ENCODE data around the gene SMYD3. TPM values are rescaled to one million over a fixed set of nuclear protein-coding genes. Genes with fewer than 3 reads are reported as not detected.
"Not testable (repeated sequence)": the region's sequence is repeated elsewhere in the genome, so short reads cannot be mapped to it uniquely, and the experiment has no call there.

Gene SMYD3
- total RNA-seq, 3 donors from 2014 or later (not counting 1 experiment from before 2014, with no cell fraction given), result 43.6 to 48.0 (median 46.1) TPM

- no peaks in the 10 kb centered on the region for H3K36me3 Mint-ChIP-seq
- no peak for ATAC-seq
- no peaks in the 10 kb centered on the region for H3K9me3 Mint-ChIP-seq
- no peak for TF ChIP-seq CTCF (IDR thresholded peaks at IDR 0.05)
- Histone ChIP-seq H3K36me3 (ENCODE audit: control insufficient read depth, insufficient read depth, low read length) (no peaks in the 10 kb centered on the region), H3K27ac (ENCODE audit: low read length) (no peak overlapping the region), H3K9me3 (ENCODE audit: control insufficient read depth, insufficient read depth, low read length) (no peaks in the 10 kb centered on the region), H3K4me1 (ENCODE audit: control insufficient read depth, insufficient read depth, low read length) (peaks cover 4% of the 10 kb centered on the region), H3K27me3 (ENCODE audit: control insufficient read depth, insufficient read depth, low read length) (no peaks in the 10 kb centered on the region), H3K4me3 (ENCODE audit: low read length) (no peak overlapping the region)
- 98% methylated on average over 5 of the region's 5 CpGs for WGBS (ENCODE audit: insufficient coverage)
- H3K4me3 Mint-ChIP-seq, result no peak overlapping the region
- DNase-seq, result no peak
- H3K27ac Mint-ChIP-seq, result peak overlapping the region in 1 of 2 donors; percentile 40
- intact Hi-C loops (cut with micrococcal nuclease), result no loop called here
- H3K4me1 Mint-ChIP-seq, result peaks cover 11 to 21% of the 10 kb centered on the region in 2 donors
- no peaks in the 10 kb centered on the region for H3K27me3 Mint-ChIP-seq (ENCODE audit: low read depth in 2 of 2)
These were observed 434.6 kb downstream of the SMYD3 start for GRCh38 chr1:246072456-246072955.

- H3K36me3 ChIP-seq (ENCODE audit: control insufficient read depth, insufficient read depth, low read length); H3K36me3 Mint-ChIP-seq; DNase-seq; H3K4me3 Mint-ChIP-seq; H3K27ac ChIP-seq (ENCODE audit: low read length); ATAC-seq; H3K4me1 ChIP-seq (ENCODE audit: control insufficient read depth, insufficient read depth, low read length); H3K9me3 ChIP-seq (ENCODE audit: control insufficient read depth, insufficient read depth, low read length); intact Hi-C loops (cut with micrococcal nuclease); H3K27me3 ChIP-seq (ENCODE audit: control insufficient read depth, insufficient read depth, low read length); H3K9me3 Mint-ChIP-seq; H3K4me3 ChIP-seq (ENCODE audit: low read length); H3K27me3 Mint-ChIP-seq (ENCODE audit: low read depth in 2 of 2): not testable (repeated sequence)
- WGBS (ENCODE audit: insufficient coverage), result 47% methylated on average over 11 of the region's 15 CpGs
- Mint-ChIP-seq H3K27ac (peak overlapping the region in 1 of 2 donors; percentile 40), H3K4me1 (peaks cover 16 to 24% of the 10 kb centered on the region in 2 donors)
These were observed 435.1 kb downstream of the SMYD3 start for GRCh38 chr1:246071981-246072380.

GRCh38 chr1:246071561-246071960, 435.5 kb downstream of the SMYD3 start:
- not testable (repeated sequence) for H3K27ac ChIP-seq (ENCODE audit: low read length)
- WGBS (ENCODE audit: insufficient coverage), result 70% methylated on average over 11 of the region's 11 CpGs

GRCh38 chr1:246069581-246069980, 437.5 kb downstream of the SMYD3 start:
- Histone ChIP-seq H3K36me3 (ENCODE audit: control insufficient read depth, insufficient read depth, low read length) (no peaks in the 10 kb centered on the region), H3K27me3 (ENCODE audit: control insufficient read depth, insufficient read depth, low read length) (no peaks in the 10 kb centered on the region), H3K9me3 (ENCODE audit: control insufficient read depth, insufficient read depth, low read length) (no peaks in the 10 kb centered on the region), H3K4me3 (ENCODE audit: low read length) (no peak overlapping the region), H3K27ac (ENCODE audit: low read length) (no peak overlapping the region), H3K4me1 (ENCODE audit: control insufficient read depth, insufficient read depth, low read length) (peaks cover 7% of the 10 kb centered on the region)
- Mint-ChIP-seq H3K36me3 (no peaks in the 10 kb centered on the region), H3K27ac (no peak overlapping the region), H3K9me3 (no peaks in the 10 kb centered on the region), H3K27me3 (ENCODE audit: low read depth in 2 of 2) (no peaks in the 10 kb centered on the region), H3K4me1 (peaks cover 22 to 24% of the 10 kb centered on the region in 2 donors), H3K4me3 (no peak overlapping the region)
- ATAC-seq (no peak), DNase-seq (no peak)
- TF ChIP-seq CTCF (IDR thresholded peaks at IDR 0.05), result no peak
- 79% methylated on average over 2 of the region's 6 CpGs for WGBS (ENCODE audit: insufficient coverage)
- intact Hi-C loops (cut with micrococcal nuclease), result no loop called here

More at GRCh38 chr1:246071561-246071960, 435.5 kb downstream of the SMYD3 start:
- intact Hi-C loops (cut with micrococcal nuclease); H3K36me3 ChIP-seq (ENCODE audit: control insufficient read depth, insufficient read depth, low read length); H3K27me3 ChIP-seq (ENCODE audit: control insufficient read depth, insufficient read depth, low read length); H3K27me3 Mint-ChIP-seq (ENCODE audit: low read depth in 2 of 2); H3K9me3 ChIP-seq (ENCODE audit: control insufficient read depth, insufficient read depth, low read length); H3K27ac Mint-ChIP-seq; H3K4me3 ChIP-seq (ENCODE audit: low read length); ATAC-seq; DNase-seq; H3K4me3 Mint-ChIP-seq; H3K4me1 ChIP-seq (ENCODE audit: control insufficient read depth, insufficient read depth, low read length); H3K36me3 Mint-ChIP-seq; H3K9me3 Mint-ChIP-seq: not testable (repeated sequence)
- peaks cover 20 to 24% of the 10 kb centered on the region in 2 donors for H3K4me1 Mint-ChIP-seq

All from natural killer cell (primary cell).